ENCODE results near the gene AKR7A2.

GRCh38 chr1:19344831-19345230 is 32.9 kb upstream of the AKR7A2 start:
- TF ChIP-seq, protein P1, sequence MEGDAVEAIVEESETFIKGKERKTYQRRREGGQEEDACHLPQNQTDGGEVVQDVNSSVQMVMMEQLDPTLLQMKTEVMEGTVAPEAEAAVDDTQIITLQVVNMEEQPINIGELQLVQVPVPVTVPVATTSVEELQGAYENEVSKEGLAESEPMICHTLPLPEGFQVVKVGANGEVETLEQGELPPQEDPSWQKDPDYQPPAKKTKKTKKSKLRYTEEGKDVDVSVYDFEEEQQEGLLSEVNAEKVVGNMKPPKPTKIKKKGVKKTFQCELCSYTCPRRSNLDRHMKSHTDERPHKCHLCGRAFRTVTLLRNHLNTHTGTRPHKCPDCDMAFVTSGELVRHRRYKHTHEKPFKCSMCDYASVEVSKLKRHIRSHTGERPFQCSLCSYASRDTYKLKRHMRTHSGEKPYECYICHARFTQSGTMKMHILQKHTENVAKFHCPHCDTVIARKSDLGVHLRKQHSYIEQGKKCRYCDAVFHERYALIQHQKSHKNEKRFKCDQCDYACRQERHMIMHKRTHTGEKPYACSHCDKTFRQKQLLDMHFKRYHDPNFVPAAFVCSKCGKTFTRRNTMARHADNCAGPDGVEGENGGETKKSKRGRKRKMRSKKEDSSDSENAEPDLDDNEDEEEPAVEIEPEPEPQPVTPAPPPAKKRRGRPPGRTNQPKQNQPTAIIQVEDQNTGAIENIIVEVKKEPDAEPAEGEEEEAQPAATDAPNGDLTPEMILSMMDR (conservative IDR thresholded peaks at IDR 0.05 in 1 of 2, IDR thresholded peaks at IDR 0.05 in 1 of 2; ENCODE audit: low read depth in 1 of 2, low read length in 2 of 2): no peak
- no peak for TF ChIP-seq EZH2 (IDR thresholded peaks at IDR 0.05; ENCODE audit: low read length, missing control alignments)

Data from fibroblast of lung (primary cell).